Hepatocyte (in vitro differentiated cells): ENCODE results near the gene C16orf96. TPM values are rescaled to one million over a fixed set of nuclear protein-coding genes. Genes with fewer than 3 reads are reported as not detected.

Experiments
- DNase-seq: peaks from one replicate; pipeline ENCODE4 v3.0.0-alpha.2; 2016; ENCODE audit warnings: low spot score
- H2AFZ ChIP-seq: fragments of 200-600 bp; sonication (generic); 2 replicates; pipeline ENCODE4 v1.6.0; 2016; ENCODE audit warnings: antibody characterized with exemption, mild to moderate bottlenecking
- H3K27ac ChIP-seq: fragments of 200-600 bp; sonication (generic); 2 replicates; pipeline ENCODE4 v1.5.1; 2016; ENCODE audit warnings: mild to moderate bottlenecking
- H3K27me3 ChIP-seq: fragments of 200-600 bp; sonication (generic); 2 replicates; pipeline ENCODE4 v1.6.1; 2016
- H3K36me3 ChIP-seq: fragments of 200-600 bp; sonication (generic); replicated peaks from 2 replicates; pipeline ENCODE4 v1.5.1; 2016; ENCODE audit warnings: low read depth; ENCODE audit not compliant: insufficient read depth
- H3K4me1 ChIP-seq: fragments of 200-600 bp; sonication (generic); 2 replicates; pipeline ENCODE4 v1.5.1; 2016; ENCODE audit warnings: mild to moderate bottlenecking, moderate library complexity; ENCODE audit not compliant: insufficient read depth
- H3K4me2 ChIP-seq: fragments of 200-600 bp; sonication (generic); 2 replicates; pipeline ENCODE4 v1.6.0; 2016
- H3K4me3 ChIP-seq: fragments of 200-600 bp; sonication (generic); 2 replicates; pipeline ENCODE4 v1.5.1; 2016; ENCODE audit warnings: mild to moderate bottlenecking
- H3K79me2 ChIP-seq: fragments of 200-600 bp; sonication (generic); 2 replicates; pipeline ENCODE4 v1.6.0; 2017; ENCODE audit warnings: mild to moderate bottlenecking
- H3K9me2 ChIP-seq: fragments of 200-600 bp; sonication (generic); replicated peaks from 2 replicates; pipeline ENCODE4 v1.6.0; 2017; ENCODE audit warnings: mild to moderate bottlenecking; ENCODE audit not compliant: insufficient read depth
- H3K9me3 ChIP-seq: fragments of 200-600 bp; sonication (generic); 2 replicates; pipeline ENCODE4 v1.5.1; 2016; ENCODE audit warnings: low read depth, mild to moderate bottlenecking
- H4K20me1 ChIP-seq: fragments of 200-600 bp; sonication (generic); 2 replicates; pipeline ENCODE4 v1.6.0; 2016; ENCODE audit warnings: mild to moderate bottlenecking; ENCODE audit not compliant: insufficient read depth, poor library complexity, severe bottlenecking
- CTCF ChIP-seq: fragments of 200-600 bp; sonication (generic); IDR thresholded peaks from 2 replicates; pipeline ENCODE4 v1.5.1; 2016; ENCODE audit warnings: antibody characterized with exemption, mild to moderate bottlenecking; ENCODE audit not compliant: poor library complexity
- EZH2 ChIP-seq: fragments of 200-600 bp; sonication (generic); IDR thresholded peaks from 2 replicates; pipeline ENCODE4 v1.6.1; 2016; ENCODE audit warnings: antibody characterized with exemption, mild to moderate bottlenecking, borderline replicate concordance
- EZH2phosphoT487 ChIP-seq: fragments of 200-600 bp; sonication (generic); IDR thresholded peaks from one replicate; pipeline ENCODE4 v1.6.1; 2018; ENCODE audit warnings: antibody characterized with exemption, mild to moderate bottlenecking, low read depth, moderate library complexity; ENCODE audit not compliant: unreplicated experiment, severe bottlenecking
- WGBS: methylation state at CpG from one replicate; pipeline ENCODE4 v1.1.6; 2016; ENCODE audit warnings: low lambda C conversion rate; ENCODE audit errors: missing lambda C conversion rate; 5-methylcytosine and 5-hydroxymethylcytosine counted together
- polyA plus RNA-seq: library from polyadenylated mRNA; unstranded; fragments of >200 nt; fragmentation: Nextera tagmentation; extraction: Ambion mirVana; gene quantifications from 2 replicates; pipeline ENCODE4 v1.2.1, GENCODE V29; 2016
- total RNA-seq: library from RNA; depleted of rRNA; stranded (reverse); fragments of >200 nt; gene quantifications from 2 replicates; pipeline ENCODE4 v1.2.3, GENCODE V29; 2014

Gene C16orf96
- total and polyA plus RNA-seq, 2 experiments from 2014 or later = 0.20 TPM; not detected in 1

DNA sequence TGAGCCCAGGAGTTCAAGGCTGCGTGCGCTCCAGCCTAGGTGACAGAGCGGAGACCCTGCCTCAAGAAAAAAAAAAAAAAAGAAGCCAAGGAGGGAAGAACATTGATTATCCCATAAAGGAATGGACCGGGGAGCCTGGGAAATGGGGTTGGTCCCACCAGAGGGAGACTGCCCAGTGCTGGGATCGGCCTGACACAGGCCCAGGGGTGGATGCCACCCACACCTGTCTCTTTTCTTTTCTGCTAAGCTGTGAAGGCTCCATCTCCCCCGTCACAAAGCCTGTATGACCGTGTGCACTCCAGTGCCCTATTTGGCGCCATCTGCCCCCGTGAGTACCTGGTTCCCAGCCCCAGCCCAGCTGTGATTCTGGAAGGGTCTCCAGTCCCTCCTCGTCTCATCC, 42.9 kb downstream of the C16orf96 start:
- H3K9me2 ChIP-seq = no peaks in the 10 kb centered on the region
- no peak overlapping the region for H2AFZ ChIP-seq
- H4K20me1 ChIP-seq = no peaks in the 10 kb centered on the region
- no peaks in the 10 kb centered on the region for H3K27me3 ChIP-seq
- no peak for DNase-seq
- no peaks in the 10 kb centered on the region for H3K4me1 ChIP-seq
- H3K4me3 ChIP-seq = no peak overlapping the region
- WGBS = 96% methylated on average over 9 of the region's 10 CpGs
- H3K27ac ChIP-seq = no peak overlapping the region
- TF ChIP-seq EZH2 (no peak), EZH2phosphoT487 (no peak), CTCF (no peak)
- H3K36me3 ChIP-seq = no peaks in the 10 kb centered on the region
- no peak overlapping the region for H3K4me2 ChIP-seq
- H3K79me2 ChIP-seq = no peaks in the 10 kb centered on the region
- no peaks in the 10 kb centered on the region for H3K9me3 ChIP-seq

DNA sequence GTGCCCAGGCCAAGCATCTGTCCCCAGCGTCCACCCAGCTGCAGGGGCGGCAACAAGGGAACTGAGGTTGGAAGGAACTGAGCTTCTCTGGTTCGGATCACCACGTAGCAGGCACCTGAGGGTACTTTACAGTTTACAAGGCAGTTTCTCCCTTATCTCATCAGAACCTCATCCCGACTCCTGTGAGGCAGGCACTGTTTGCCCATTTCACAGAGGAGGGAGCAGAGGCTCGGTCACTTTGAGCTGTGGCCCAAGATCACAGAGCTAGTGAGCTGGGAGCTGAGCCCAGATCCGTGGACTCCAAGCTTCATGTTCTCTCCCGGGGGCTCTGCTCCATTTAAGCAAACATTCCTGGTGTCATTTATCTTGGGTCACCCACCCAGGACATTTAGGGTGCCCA, 43.4 kb downstream of the C16orf96 start:
- Histone ChIP-seq H3K36me3 (no peaks in the 10 kb centered on the region), H3K9me2 (no peaks in the 10 kb centered on the region), H3K27me3 (no peaks in the 10 kb centered on the region), H4K20me1 (no peaks in the 10 kb centered on the region), H3K4me1 (no peaks in the 10 kb centered on the region), H2AFZ (no peak overlapping the region), H3K4me2 (no peak overlapping the region), H3K27ac (no peak overlapping the region), H3K79me2 (no peaks in the 10 kb centered on the region), H3K9me3 (no peaks in the 10 kb centered on the region), H3K4me3 (no peak overlapping the region)
- TF ChIP-seq CTCF = no peak
- no peak for TF ChIP-seq EZH2phosphoT487
- TF ChIP-seq EZH2 = no peak
- WGBS = 79% methylated on average over 8 of the region's 8 CpGs
- no peak for DNase-seq

- no peaks in the 10 kb centered on the region for H3K27me3 ChIP-seq
- H4K20me1 ChIP-seq = no peaks in the 10 kb centered on the region
- no peak overlapping the region for H3K4me3 ChIP-seq
- H3K4me2 ChIP-seq = no peak overlapping the region
- H3K9me3 ChIP-seq = no peaks in the 10 kb centered on the region
- H3K27ac ChIP-seq = no peak overlapping the region
- H3K9me2 ChIP-seq = no peaks in the 10 kb centered on the region
- H2AFZ ChIP-seq = no peak overlapping the region
- no peaks in the 10 kb centered on the region for H3K79me2 ChIP-seq
- 79% methylated on average over 18 of the region's 18 CpGs for WGBS
- H3K36me3 ChIP-seq = no peaks in the 10 kb centered on the region
- no peaks in the 10 kb centered on the region for H3K4me1 ChIP-seq
- TF ChIP-seq EZH2 (no peak), EZH2phosphoT487 (no peak)
- no peak for DNase-seq
Measured at GRCh38 chr16:4601036-4601863, 45.1 kb downstream of the C16orf96 start.

DNA sequence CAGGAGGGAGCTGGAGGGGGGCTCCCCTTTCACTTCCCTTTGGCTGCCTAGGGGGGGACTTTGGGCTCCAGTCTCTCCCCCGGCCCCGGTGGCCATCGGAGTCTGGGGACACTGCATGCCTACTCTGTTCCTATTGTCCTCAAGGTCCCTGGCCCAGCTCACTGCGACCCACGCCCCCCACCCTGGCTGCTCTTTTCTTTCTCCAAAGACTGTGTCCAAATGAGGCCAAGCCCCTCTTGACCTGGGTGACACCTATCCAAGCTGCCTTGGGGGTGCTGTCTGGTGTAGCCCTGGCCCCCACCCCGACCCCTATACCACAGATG, 45.7 kb downstream of the C16orf96 start:
- no peaks in the 10 kb centered on the region for H3K36me3 ChIP-seq
- no peak for TF ChIP-seq EZH2
- no peak for TF ChIP-seq CTCF
- TF ChIP-seq EZH2phosphoT487 = no peak
- H3K79me2 ChIP-seq = no peaks in the 10 kb centered on the region
- H3K9me3 ChIP-seq = no peaks in the 10 kb centered on the region
- H3K4me1 ChIP-seq = no peaks in the 10 kb centered on the region
- WGBS = 92% methylated on average over 1 of the region's 6 CpGs
- no peak for DNase-seq
- H3K27ac ChIP-seq = no peak overlapping the region
- H2AFZ ChIP-seq = no peak overlapping the region
- no peak overlapping the region for H3K4me2 ChIP-seq
- no peaks in the 10 kb centered on the region for H3K27me3 ChIP-seq
- no peak overlapping the region for H3K4me3 ChIP-seq
- no peaks in the 10 kb centered on the region for H4K20me1 ChIP-seq
- no peaks in the 10 kb centered on the region for H3K9me2 ChIP-seq
